ENCODE measurements around the gene LGALS3BP. TPM values are rescaled to one million over a fixed set of nuclear protein-coding genes. Genes with fewer than 3 reads are reported as not detected.
A peak's percentile ranks its signal among the peaks of the same experiment; 100 is the strongest.

LGALS3BP gene
- polyA plus RNA-seq, 1 donor (not counting 4 experiments of a cell fraction or from before 2014, with no cell fraction given): 53.0 TPM

GRCh38 chr17:78939615-78940014 lies 40.1 kb downstream of the LGALS3BP start:
- Histone ChIP-seq H4K20me1 (ENCODE audit: control insufficient read depth, extremely low read depth, insufficient read depth, low read length) (no peaks in the 10 kb centered on the region), H3K79me2 (ENCODE audit: control insufficient read depth, insufficient read depth, low read length) (no peaks in the 10 kb centered on the region), H3K27me3 (ENCODE audit: control insufficient read depth, extremely low read depth, insufficient read depth, low read length) (peaks cover 6% of the 10 kb centered on the region), H3K4me3 (ENCODE audit: control insufficient read depth in 2 of 3, extremely low read depth in 1 of 3, insufficient read depth in 2 of 3, low read depth in 1 of 3, low read length in 3 of 3) (no peak overlapping the region), H2AFZ (ENCODE audit: control insufficient read depth, low read length) (no peak overlapping the region), H3K9me1 (ENCODE audit: control insufficient read depth, extremely low read depth, insufficient read depth, low read length) (no peaks in the 10 kb centered on the region), H3K4me2 (ENCODE audit: control insufficient read depth, extremely low read depth, insufficient read depth, low read depth, low read length) (no peak overlapping the region), H3K9me3 (ENCODE audit: control insufficient read depth, low read depth, low read length) (no peaks in the 10 kb centered on the region), H3K4me1 (ENCODE audit: control insufficient read depth, extremely low read depth, insufficient read depth, low read length) (no peaks in the 10 kb centered on the region), H3K9ac (ENCODE audit: control insufficient read depth, extremely low read depth, insufficient read depth, low read length) (no peak overlapping the region), H3K27ac (ENCODE audit: control insufficient read depth, insufficient read depth, low read length) (no peak overlapping the region), H3K36me3 (ENCODE audit: control insufficient read depth in 2 of 2, extremely low read depth in 1 of 2, insufficient read depth in 2 of 2, low read length in 2 of 2) (no peaks in the 10 kb centered on the region)
- no peak for DNase-seq (ENCODE audit: low read depth, low spot score)
- dilution Hi-C loops (cut with MboI; ENCODE audit: extremely low pct_ligation_motif_present, low sequenced_read_pairs): no loop called here
- no peak for FAIRE-seq
- TF ChIP-seq EZH2 (IDR thresholded peaks at IDR 0.05; ENCODE audit: low read length): no peak

- Histone ChIP-seq H3K36me3 (ENCODE audit: control insufficient read depth in 2 of 2, extremely low read depth in 1 of 2, insufficient read depth in 2 of 2, low read length in 2 of 2) (no peaks in the 10 kb centered on the region), H3K4me3 (ENCODE audit: control insufficient read depth in 2 of 3, extremely low read depth in 1 of 3, insufficient read depth in 2 of 3, low read depth in 1 of 3, low read length in 3 of 3) (no peak overlapping the region), H4K20me1 (ENCODE audit: control insufficient read depth, extremely low read depth, insufficient read depth, low read length) (no peaks in the 10 kb centered on the region), H3K79me2 (ENCODE audit: control insufficient read depth, insufficient read depth, low read length) (no peaks in the 10 kb centered on the region), H3K9ac (ENCODE audit: control insufficient read depth, extremely low read depth, insufficient read depth, low read length) (no peak overlapping the region), H3K27ac (ENCODE audit: control insufficient read depth, insufficient read depth, low read length) (no peak overlapping the region), H2AFZ (ENCODE audit: control insufficient read depth, low read length) (no peak overlapping the region), H3K27me3 (ENCODE audit: control insufficient read depth, extremely low read depth, insufficient read depth, low read length) (peaks cover 5% of the 10 kb centered on the region), H3K4me1 (ENCODE audit: control insufficient read depth, extremely low read depth, insufficient read depth, low read length) (peaks cover 15% of the 10 kb centered on the region), H3K9me3 (ENCODE audit: control insufficient read depth, low read depth, low read length) (no peaks in the 10 kb centered on the region), H3K4me2 (ENCODE audit: control insufficient read depth, extremely low read depth, insufficient read depth, low read depth, low read length) (no peak overlapping the region), H3K9me1 (ENCODE audit: control insufficient read depth, extremely low read depth, insufficient read depth, low read length) (peaks cover 3% of the 10 kb centered on the region)
- dilution Hi-C loops (cut with MboI; ENCODE audit: extremely low pct_ligation_motif_present, low sequenced_read_pairs): no loop called here
- no peak for TF ChIP-seq EZH2 (IDR thresholded peaks at IDR 0.05; ENCODE audit: low read length)
- TF ChIP-seq CTCF (optimal IDR thresholded peaks at IDR 0.05 in 1 of 3, IDR thresholded peaks at IDR 0.05 in 1 of 3, conservative IDR thresholded peaks at IDR 0.05 in 1 of 3; ENCODE audit: extremely low read depth in 1 of 3, insufficient read depth in 2 of 3, low read length in 3 of 3): no peak
- FAIRE-seq: peak; percentile 60
- DNase-seq (ENCODE audit: low read depth, low spot score): no peak
Measured at GRCh38 chr17:78937561-78937960, 42.2 kb downstream of the LGALS3BP start.
